HL-60 (cell line): ENCODE results near the gene GLYATL1B.
"Not testable (repeated sequence)": the region's sequence is repeated elsewhere in the genome, so short reads cannot be mapped to it uniquely, and the experiment has no call there.

ENCODE experiments used
- CTCF ChIP-seq: IDR thresholded peaks from one replicate; pipeline ENCODE4 v1.5.1; 2011; ENCODE audit warnings: low read length, control low read depth, inconsistent platforms; ENCODE audit not compliant: insufficient read depth
- GABPA ChIP-seq: IDR thresholded peaks from 2 replicates; pipeline ENCODE4 v1.6.1; 2012; ENCODE audit warnings: low read depth
- SPI1 ChIP-seq: IDR thresholded peaks from 2 replicates; pipeline ENCODE4 v1.6.1; 2012; ENCODE audit warnings: low read depth, mild to moderate bottlenecking, borderline replicate concordance

GRCh38 chr11:59060096-59060495 is 26.0 kb upstream of the GLYATL1B start:
- not testable (repeated sequence) for TF ChIP-seq SPI1, CTCF, GABPA
